ACHN (cell line): ENCODE data around the gene AKAP14.
"Not testable (repeated sequence)": the region's sequence is repeated elsewhere in the genome, so short reads cannot be mapped to it uniquely, and the experiment has no call there.

ENCODE experiments used
- DNase-seq: peaks from one replicate; pipeline ENCODE4 v3.0.0-alpha.2; 2015
- in situ Hi-C: cut with HindIII; loops from 2 replicates; pipeline ENCODE4 v1.10.0; 2017; ENCODE audit warnings: low sequenced_read_pairs, low pct_ligation_motif_present, low pct_unique_long_range_greater_than_20kb

Gene AKAP14

GRCh38 chrX:119917877-119918276 is 22.2 kb downstream of the AKAP14 start:
- DNase-seq, result no peak
- in situ Hi-C loops, result no loop called here

GRCh38 chrX:119919835-119920585 is 24.3 kb downstream of the AKAP14 start:
- DNase-seq, result no peak

GRCh38 chrX:119922391-119922790 is 26.7 kb downstream of the AKAP14 start:
- DNase-seq, in situ Hi-C loops: not testable (repeated sequence)

More at GRCh38 chrX:119919835-119920585, 24.3 kb downstream of the AKAP14 start:
- in situ Hi-C loops, result no loop called here

- no peak for DNase-seq
- in situ Hi-C loops, result no loop called here
Measured at GRCh38 chrX:119935215-119935874, 39.7 kb downstream of the AKAP14 start.

- in situ Hi-C loops, result no loop called here
- DNase-seq, result no peak
Measured at GRCh38 chrX:119941336-119941735, 45.6 kb downstream of the AKAP14 start.

GRCh38 chrX:119942173-119942819 is 46.6 kb downstream of the AKAP14 start:
- no peak for DNase-seq
- in situ Hi-C loops, result no loop called here

GRCh38 chrX:119942831-119943184 is 47.1 kb downstream of the AKAP14 start:
- in situ Hi-C loops, result no loop called here
- no peak for DNase-seq

- DNase-seq, result peak; percentile 84
- in situ Hi-C loops, result no loop called here
Measured at GRCh38 chrX:119943185-119943988, 47.7 kb downstream of the AKAP14 start, which contains the start of gene NKAP. TSS of gene NKAP (minus strand) at chrX:119943751. CDS start at chrX:119943605, 146 bp downstream.

GRCh38 chrX:119945481-119945880 is 49.8 kb downstream of the AKAP14 start:
- no peak for DNase-seq
- in situ Hi-C loops, result no loop called here

GRCh38 chrX:119948381-119948780 is 52.7 kb downstream of the AKAP14 start:
- in situ Hi-C loops, result no loop called here
- no peak for DNase-seq

GRCh38 chrX:119954374-119954773 is 58.7 kb downstream of the AKAP14 start:
- no peak for DNase-seq
- in situ Hi-C loops, result no loop called here

- in situ Hi-C loops, DNase-seq: not testable (repeated sequence)
Measured at GRCh38 chrX:119955807-119956570, 60.3 kb downstream of the AKAP14 start.

GRCh38 chrX:119960625-119961024 is 64.9 kb downstream of the AKAP14 start:
- no peak for DNase-seq
- in situ Hi-C loops, result no loop called here

GRCh38 chrX:119966837-119967236 is 71.1 kb downstream of the AKAP14 start:
- DNase-seq, in situ Hi-C loops: not testable (repeated sequence)
